Measurements from ENCODE around the gene MREG.
"Not testable (repeated sequence)": the region's sequence is repeated elsewhere in the genome, so short reads cannot be mapped to it uniquely, and the experiment has no call there.

The MREG gene

DNA sequence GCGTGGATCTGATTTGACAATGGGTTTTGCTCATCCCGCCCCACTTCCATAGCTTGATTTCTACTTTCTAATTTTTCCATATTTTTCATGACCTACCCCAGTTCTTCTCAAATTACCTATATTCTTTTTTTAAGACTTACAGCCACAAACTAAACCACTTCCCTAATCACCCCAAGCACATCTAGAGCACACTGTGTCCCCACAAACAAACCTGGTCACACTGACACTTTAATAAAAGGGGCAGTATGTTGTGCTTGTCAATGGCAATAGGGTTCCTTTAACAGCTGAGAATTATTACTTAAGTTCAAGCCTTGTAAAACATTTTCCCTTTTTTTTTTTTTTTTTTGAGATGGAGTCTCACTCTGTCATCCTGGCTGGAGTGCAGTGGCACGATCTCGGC, 47.1 kb downstream of the MREG start:
- H3K27ac Mint-ChIP-seq, result no peak overlapping the region
- H3K9me3 Mint-ChIP-seq, result peaks cover 6% of the 10 kb centered on the region
- H3K4me3 Mint-ChIP-seq, result no peak overlapping the region

DNA sequence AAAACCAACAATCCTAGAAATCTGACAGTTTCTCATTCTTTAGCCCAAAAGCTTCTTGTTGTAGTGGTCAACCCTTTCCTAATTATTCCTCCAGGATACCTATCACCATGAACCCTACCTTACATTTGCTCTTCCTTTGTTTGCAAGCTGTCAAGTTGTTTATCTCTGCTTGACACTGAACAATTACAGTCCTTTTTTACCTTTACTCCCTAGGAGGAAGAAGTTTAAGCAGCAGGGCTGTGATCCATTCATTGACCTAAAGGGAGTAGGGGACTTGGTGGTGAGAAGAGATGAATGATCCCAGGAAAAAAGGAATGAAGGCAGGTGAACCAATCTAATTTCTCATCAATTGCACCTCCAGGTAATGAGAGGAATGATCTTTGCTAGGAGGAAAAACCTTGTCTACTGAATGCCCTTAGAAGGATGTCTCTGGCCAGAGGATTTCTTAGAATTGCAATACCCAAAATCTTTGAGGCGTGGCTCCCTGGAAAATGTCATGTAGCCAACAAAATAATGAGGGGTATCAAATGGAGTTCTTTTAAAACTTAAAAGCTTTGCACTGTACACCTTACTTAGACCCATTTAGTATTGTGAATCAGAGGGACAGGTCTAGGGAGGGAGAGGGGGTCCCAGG, 47.7 kb downstream of the MREG start:
- H3K36me3 Mint-ChIP-seq, result peaks cover 6% of the 10 kb centered on the region
- no peaks in the 10 kb centered on the region for H3K27me3 Mint-ChIP-seq
- no peak overlapping the region for H3K27ac Mint-ChIP-seq
- H3K4me1 Mint-ChIP-seq, result peaks cover 8% of the 10 kb centered on the region
- H3K4me3 Mint-ChIP-seq, result no peak overlapping the region
- peaks cover 2% of the 10 kb centered on the region for H3K9me3 Mint-ChIP-seq

More for the DNA sequence above, 47.1 kb downstream of the MREG start:
- Mint-ChIP-seq H3K4me1 (peaks cover 12% of the 10 kb centered on the region), H3K36me3 (peaks cover 11% of the 10 kb centered on the region), H3K27me3 (no peaks in the 10 kb centered on the region)

- Mint-ChIP-seq H3K9me3 (no peaks in the 10 kb centered on the region), H3K27me3 (no peaks in the 10 kb centered on the region), H3K27ac (no peak overlapping the region), H3K36me3 (peaks cover 20% of the 10 kb centered on the region), H3K4me1 (no peaks in the 10 kb centered on the region), H3K4me3 (no peak overlapping the region)
Observed at GRCh38 chr2:215961981-215962380, 51.4 kb downstream of the MREG start.

- Mint-ChIP-seq H3K27ac (no peak overlapping the region), H3K9me3 (no peaks in the 10 kb centered on the region), H3K27me3 (no peaks in the 10 kb centered on the region), H3K4me3 (no peak overlapping the region), H3K36me3 (peaks cover 20% of the 10 kb centered on the region), H3K4me1 (no peaks in the 10 kb centered on the region)
Observed at GRCh38 chr2:215958257-215958656, 55.1 kb downstream of the MREG start.

GRCh38 chr2:215957354-215958122, 55.8 kb downstream of the MREG start:
- not testable (repeated sequence) for H3K9me3 Mint-ChIP-seq, H3K4me3 Mint-ChIP-seq, H3K27ac Mint-ChIP-seq, H3K27me3 Mint-ChIP-seq, H3K4me1 Mint-ChIP-seq
- H3K36me3 Mint-ChIP-seq, result peaks cover 20% of the 10 kb centered on the region

DNA sequence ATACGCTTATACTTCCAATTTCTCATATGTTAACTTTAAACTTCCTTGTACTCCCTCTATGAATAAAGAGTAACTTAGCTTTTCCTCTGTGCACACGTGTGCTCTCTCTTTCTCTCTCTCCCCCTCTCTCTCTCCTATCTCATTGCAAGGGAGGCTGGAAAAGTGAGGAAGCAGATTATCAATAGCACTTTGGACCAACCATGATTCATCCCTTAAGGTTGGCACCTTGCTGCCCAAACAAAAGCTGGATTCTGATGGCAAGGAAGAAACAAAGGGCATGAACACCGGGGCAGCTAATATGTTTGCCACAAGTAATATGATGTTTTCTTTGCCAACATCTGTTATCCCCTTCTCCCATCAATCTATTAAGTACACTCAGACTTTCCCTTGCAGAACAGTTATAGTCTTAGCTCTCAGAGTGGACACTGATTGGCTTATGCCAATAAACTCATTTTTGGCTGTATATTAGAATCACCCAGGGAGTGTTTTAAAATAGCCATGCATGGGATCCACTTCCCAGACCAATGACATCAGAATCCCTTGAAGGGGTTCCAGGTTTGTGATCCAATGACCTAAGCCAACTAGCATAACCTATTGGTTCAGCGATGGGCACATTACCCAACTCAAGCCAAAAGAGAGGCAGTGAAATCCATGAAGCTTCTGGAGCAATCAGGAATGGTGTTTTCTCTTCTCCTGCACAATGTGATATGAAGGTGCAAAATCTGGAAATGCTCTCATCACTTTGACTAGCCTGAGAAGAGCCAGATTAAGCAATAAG, 60.3 kb downstream of the MREG start:
- Mint-ChIP-seq H3K4me3 (no peak overlapping the region), H3K27ac (no peak overlapping the region), H3K4me1 (no peaks in the 10 kb centered on the region), H3K36me3 (peaks cover 9% of the 10 kb centered on the region), H3K27me3 (no peaks in the 10 kb centered on the region), H3K9me3 (no peaks in the 10 kb centered on the region)

DNA sequence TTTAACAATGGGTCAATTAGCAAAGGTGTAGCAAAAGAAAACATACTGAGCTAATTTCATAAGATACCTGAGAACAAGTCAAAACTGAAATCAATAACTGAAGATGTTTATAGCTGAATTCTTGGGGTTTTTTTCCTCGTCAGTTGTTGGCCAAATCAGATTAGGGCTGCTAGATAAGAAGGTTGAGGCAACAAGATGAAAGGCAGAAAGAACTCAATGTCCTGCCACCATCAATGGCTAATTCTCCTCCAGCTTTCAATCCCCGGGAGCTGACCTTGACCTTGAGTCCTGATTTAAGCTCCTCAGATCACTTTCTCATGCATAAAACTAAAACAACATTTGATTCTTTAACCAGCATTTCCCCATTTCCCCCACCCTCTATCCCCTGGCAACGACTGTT, 61.8 kb downstream of the MREG start:
- Mint-ChIP-seq H3K4me1 (no peaks in the 10 kb centered on the region), H3K9me3 (no peaks in the 10 kb centered on the region), H3K4me3 (no peak overlapping the region), H3K36me3 (peaks cover 5% of the 10 kb centered on the region), H3K27me3 (no peaks in the 10 kb centered on the region), H3K27ac (no peak overlapping the region)

GRCh38 chr2:215949991-215950404, 63.4 kb downstream of the MREG start:
- H3K36me3 Mint-ChIP-seq, result peaks cover 10% of the 10 kb centered on the region
- no peak overlapping the region for H3K4me3 Mint-ChIP-seq
- no peak overlapping the region for H3K27ac Mint-ChIP-seq
- H3K4me1 Mint-ChIP-seq, result no peaks in the 10 kb centered on the region
- no peaks in the 10 kb centered on the region for H3K27me3 Mint-ChIP-seq
- no peaks in the 10 kb centered on the region for H3K9me3 Mint-ChIP-seq

- Mint-ChIP-seq H3K27me3 (no peaks in the 10 kb centered on the region), H3K27ac (no peak overlapping the region), H3K36me3 (peaks cover 20% of the 10 kb centered on the region), H3K4me1 (no peaks in the 10 kb centered on the region), H3K9me3 (no peaks in the 10 kb centered on the region), H3K4me3 (no peak overlapping the region)
Observed at GRCh38 chr2:215948051-215948450, 65.3 kb downstream of the MREG start.

DNA sequence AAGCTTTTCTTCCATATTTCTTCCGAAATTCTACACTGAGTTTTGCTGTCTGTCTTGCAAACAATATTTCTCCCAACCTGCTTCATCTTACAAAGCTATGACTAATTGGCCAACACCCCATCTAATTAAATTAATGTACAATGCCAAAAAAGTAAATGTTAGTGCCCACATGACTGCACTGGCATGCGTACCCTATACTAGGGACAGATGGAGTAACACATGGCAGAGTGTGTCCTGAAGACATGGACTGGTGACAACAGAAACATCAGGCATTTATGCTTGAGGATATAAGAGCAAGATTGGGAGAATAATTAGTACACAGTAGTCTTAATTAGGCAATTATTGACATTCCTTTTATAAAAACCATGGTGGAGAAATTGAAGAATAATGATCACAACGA, 66.8 kb downstream of the MREG start:
- Mint-ChIP-seq H3K4me1 (no peaks in the 10 kb centered on the region), H3K36me3 (peaks cover 20% of the 10 kb centered on the region), H3K27me3 (no peaks in the 10 kb centered on the region), H3K9me3 (no peaks in the 10 kb centered on the region), H3K27ac (no peak overlapping the region), H3K4me3 (no peak overlapping the region)

- H3K9me3 Mint-ChIP-seq, result no peaks in the 10 kb centered on the region
- H3K4me1 Mint-ChIP-seq, result no peaks in the 10 kb centered on the region
- no peaks in the 10 kb centered on the region for H3K27me3 Mint-ChIP-seq
- H3K36me3 Mint-ChIP-seq, result peaks cover 19% of the 10 kb centered on the region
- no peak overlapping the region for H3K4me3 Mint-ChIP-seq
- no peak overlapping the region for H3K27ac Mint-ChIP-seq
Observed at GRCh38 chr2:215942194-215942593, 71.2 kb downstream of the MREG start.

DNA sequence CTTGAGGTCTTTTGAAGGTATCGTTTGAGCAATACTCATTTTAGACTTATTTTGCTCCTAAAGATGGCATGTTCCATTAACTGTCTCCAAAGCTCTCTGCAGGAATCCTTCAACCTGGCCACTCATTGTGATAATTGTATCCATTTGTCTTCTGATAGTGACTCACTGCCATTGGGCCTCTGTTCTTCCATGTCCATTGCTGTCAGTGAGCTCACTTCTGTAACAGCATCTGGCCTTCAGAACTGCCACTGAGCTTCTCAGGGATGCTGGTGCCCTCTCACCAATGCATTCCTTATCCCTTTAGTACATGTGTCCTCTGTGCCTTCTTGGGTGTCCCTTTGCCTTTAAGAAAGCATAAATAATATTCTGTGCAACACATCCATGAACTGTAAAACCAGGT, 71.6 kb downstream of the MREG start:
- no peak overlapping the region for H3K4me3 Mint-ChIP-seq
- H3K9me3 Mint-ChIP-seq, result no peaks in the 10 kb centered on the region
- H3K4me1 Mint-ChIP-seq, result no peaks in the 10 kb centered on the region
- peaks cover 19% of the 10 kb centered on the region for H3K36me3 Mint-ChIP-seq
- H3K27me3 Mint-ChIP-seq, result no peaks in the 10 kb centered on the region
- H3K27ac Mint-ChIP-seq, result no peak overlapping the region

- no peaks in the 10 kb centered on the region for H3K9me3 Mint-ChIP-seq
- no peaks in the 10 kb centered on the region for H3K27me3 Mint-ChIP-seq
- no peaks in the 10 kb centered on the region for H3K4me1 Mint-ChIP-seq
- no peak overlapping the region for H3K4me3 Mint-ChIP-seq
- peaks cover 13% of the 10 kb centered on the region for H3K36me3 Mint-ChIP-seq
- no peak overlapping the region for H3K27ac Mint-ChIP-seq
Observed at GRCh38 chr2:215940645-215941184, 72.6 kb downstream of the MREG start.

DNA sequence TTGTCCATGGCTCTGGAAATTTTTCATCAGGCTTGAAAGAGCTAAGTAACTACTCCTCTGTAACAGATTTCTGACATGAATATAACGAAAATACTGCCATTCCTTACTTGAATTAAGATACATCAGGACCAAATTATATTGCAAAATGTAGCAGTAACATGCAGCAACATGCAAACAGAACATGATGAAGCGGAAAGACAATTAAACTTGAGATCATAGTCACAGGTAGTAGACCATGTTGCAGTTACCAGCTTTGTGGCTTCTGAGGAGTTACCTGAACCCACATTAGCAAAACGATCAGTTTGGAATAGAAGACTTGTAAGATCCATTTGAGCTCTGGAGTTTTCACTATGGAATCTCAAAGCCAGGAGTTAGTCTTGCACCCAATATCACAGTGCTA, 76.2 kb downstream of the MREG start:
- H3K36me3 Mint-ChIP-seq, result peaks cover 1% of the 10 kb centered on the region
- no peaks in the 10 kb centered on the region for H3K4me1 Mint-ChIP-seq
- no peak overlapping the region for H3K4me3 Mint-ChIP-seq
- no peak overlapping the region for H3K27ac Mint-ChIP-seq
- H3K9me3 Mint-ChIP-seq, result no peaks in the 10 kb centered on the region
- H3K27me3 Mint-ChIP-seq, result peaks cover 2% of the 10 kb centered on the region

- Mint-ChIP-seq H3K27me3 (peaks cover 6% of the 10 kb centered on the region), H3K9me3 (no peaks in the 10 kb centered on the region), H3K4me3 (no peak overlapping the region), H3K27ac (no peak overlapping the region), H3K36me3 (no peaks in the 10 kb centered on the region), H3K4me1 (no peaks in the 10 kb centered on the region)
Observed at GRCh38 chr2:215933151-215933550, 80.2 kb downstream of the MREG start.
